ENCODE data around the gene P4HA1.
"Not testable (repeated sequence)": the region's sequence is repeated elsewhere in the genome, so short reads cannot be mapped to it uniquely, and the experiment has no call there.

P4HA1 gene

GRCh38 chr10:73058057-73058591, 38.5 kb downstream of the P4HA1 start:
- no peaks in the 10 kb centered on the region for H3K4me1 ChIP-seq (ENCODE audit: control insufficient read depth, insufficient read depth, low read length)
- no peak overlapping the region for H3K9ac ChIP-seq (ENCODE audit: low read length)
- H3K4me3 ChIP-seq (ENCODE audit: low read length) = no peak overlapping the region
- no peaks in the 10 kb centered on the region for H3K27me3 ChIP-seq (ENCODE audit: control insufficient read depth, insufficient read depth, low read length)
- H3K27ac ChIP-seq (ENCODE audit: low read depth, low read length) = no peak overlapping the region
- H3K36me3 ChIP-seq (ENCODE audit: control insufficient read depth, insufficient read depth, low read length) = peaks cover 5% of the 10 kb centered on the region

GRCh38 chr10:73054286-73054685, 42.4 kb downstream of the P4HA1 start:
- Histone ChIP-seq H3K4me3 (ENCODE audit: low read length) (no peak overlapping the region), H3K27ac (ENCODE audit: low read depth, low read length) (no peak overlapping the region), H3K4me1 (ENCODE audit: control insufficient read depth, insufficient read depth, low read length) (no peaks in the 10 kb centered on the region), H3K36me3 (ENCODE audit: control insufficient read depth, insufficient read depth, low read length) (peaks cover 5% of the 10 kb centered on the region), H3K27me3 (ENCODE audit: control insufficient read depth, insufficient read depth, low read length) (no peaks in the 10 kb centered on the region), H3K9ac (ENCODE audit: low read length) (no peak overlapping the region)

GRCh38 chr10:73053275-73053674, 43.4 kb downstream of the P4HA1 start:
- Histone ChIP-seq H3K4me1 (ENCODE audit: control insufficient read depth, insufficient read depth, low read length) (no peaks in the 10 kb centered on the region), H3K27me3 (ENCODE audit: control insufficient read depth, insufficient read depth, low read length) (no peaks in the 10 kb centered on the region), H3K36me3 (ENCODE audit: control insufficient read depth, insufficient read depth, low read length) (peaks cover 5% of the 10 kb centered on the region)

GRCh38 chr10:73044378-73045285, 52.0 kb downstream of the P4HA1 start:
- no peaks in the 10 kb centered on the region for H3K36me3 ChIP-seq (ENCODE audit: control insufficient read depth, insufficient read depth, low read length)
- H3K27ac ChIP-seq (ENCODE audit: low read depth, low read length) = no peak overlapping the region
- H3K9ac ChIP-seq (ENCODE audit: low read length) = no peak overlapping the region

More at GRCh38 chr10:73053275-73053674, 43.4 kb downstream of the P4HA1 start:
- Histone ChIP-seq H3K27ac (ENCODE audit: low read depth, low read length) (no peak overlapping the region), H3K9ac (ENCODE audit: low read length) (no peak overlapping the region), H3K4me3 (ENCODE audit: low read length) (no peak overlapping the region)

GRCh38 chr10:73043766-73044377, 52.8 kb downstream of the P4HA1 start:
- H3K27ac ChIP-seq (ENCODE audit: low read depth, low read length) = no peak overlapping the region
- H3K4me1 ChIP-seq (ENCODE audit: control insufficient read depth, insufficient read depth, low read length) = no peaks in the 10 kb centered on the region
- no peaks in the 10 kb centered on the region for H3K27me3 ChIP-seq (ENCODE audit: control insufficient read depth, insufficient read depth, low read length)
- no peak overlapping the region for H3K4me3 ChIP-seq (ENCODE audit: low read length)
- no peaks in the 10 kb centered on the region for H3K36me3 ChIP-seq (ENCODE audit: control insufficient read depth, insufficient read depth, low read length)
- H3K9ac ChIP-seq (ENCODE audit: low read length) = no peak overlapping the region

More at GRCh38 chr10:73044378-73045285, 52.0 kb downstream of the P4HA1 start:
- Histone ChIP-seq H3K27me3 (ENCODE audit: control insufficient read depth, insufficient read depth, low read length) (no peaks in the 10 kb centered on the region), H3K4me1 (ENCODE audit: control insufficient read depth, insufficient read depth, low read length) (no peaks in the 10 kb centered on the region), H3K4me3 (ENCODE audit: low read length) (no peak overlapping the region)

GRCh38 chr10:73043319-73043718, 53.3 kb downstream of the P4HA1 start:
- no peaks in the 10 kb centered on the region for H3K27me3 ChIP-seq (ENCODE audit: control insufficient read depth, insufficient read depth, low read length)
- no peak overlapping the region for H3K4me3 ChIP-seq (ENCODE audit: low read length)
- H3K27ac ChIP-seq (ENCODE audit: low read depth, low read length) = no peak overlapping the region
- no peaks in the 10 kb centered on the region for H3K36me3 ChIP-seq (ENCODE audit: control insufficient read depth, insufficient read depth, low read length)
- H3K4me1 ChIP-seq (ENCODE audit: control insufficient read depth, insufficient read depth, low read length) = no peaks in the 10 kb centered on the region
- no peak overlapping the region for H3K9ac ChIP-seq (ENCODE audit: low read length)

- Histone ChIP-seq H3K27ac (ENCODE audit: low read depth, low read length) (no peak overlapping the region), H3K4me3 (ENCODE audit: low read length) (no peak overlapping the region), H3K4me1 (ENCODE audit: control insufficient read depth, insufficient read depth, low read length) (no peaks in the 10 kb centered on the region), H3K36me3 (ENCODE audit: control insufficient read depth, insufficient read depth, low read length) (no peaks in the 10 kb centered on the region), H3K27me3 (ENCODE audit: control insufficient read depth, insufficient read depth, low read length) (no peaks in the 10 kb centered on the region), H3K9ac (ENCODE audit: low read length) (no peak overlapping the region)
Observed at GRCh38 chr10:73042130-73042529, 54.5 kb downstream of the P4HA1 start.

- H3K36me3 ChIP-seq (ENCODE audit: control insufficient read depth, insufficient read depth, low read length) = no peaks in the 10 kb centered on the region
- no peak overlapping the region for H3K27ac ChIP-seq (ENCODE audit: low read depth, low read length)
- no peaks in the 10 kb centered on the region for H3K27me3 ChIP-seq (ENCODE audit: control insufficient read depth, insufficient read depth, low read length)
- H3K4me3 ChIP-seq (ENCODE audit: low read length) = no peak overlapping the region
- no peak overlapping the region for H3K9ac ChIP-seq (ENCODE audit: low read length)
- H3K4me1 ChIP-seq (ENCODE audit: control insufficient read depth, insufficient read depth, low read length) = no peaks in the 10 kb centered on the region
Observed at GRCh38 chr10:73039635-73040034, 57.0 kb downstream of the P4HA1 start.

GRCh38 chr10:73036285-73036684, 60.4 kb downstream of the P4HA1 start:
- H3K4me3 ChIP-seq (ENCODE audit: low read length); H3K4me1 ChIP-seq (ENCODE audit: control insufficient read depth, insufficient read depth, low read length); H3K9ac ChIP-seq (ENCODE audit: low read length); H3K27ac ChIP-seq (ENCODE audit: low read depth, low read length); H3K27me3 ChIP-seq (ENCODE audit: control insufficient read depth, insufficient read depth, low read length); H3K36me3 ChIP-seq (ENCODE audit: control insufficient read depth, insufficient read depth, low read length): not testable (repeated sequence)

GRCh38 chr10:73032536-73032935, 64.1 kb downstream of the P4HA1 start:
- Histone ChIP-seq H3K36me3 (ENCODE audit: control insufficient read depth, insufficient read depth, low read length) (peaks cover 2% of the 10 kb centered on the region), H3K27me3 (ENCODE audit: control insufficient read depth, insufficient read depth, low read length) (no peaks in the 10 kb centered on the region), H3K4me1 (ENCODE audit: control insufficient read depth, insufficient read depth, low read length) (no peaks in the 10 kb centered on the region), H3K27ac (ENCODE audit: low read depth, low read length) (no peak overlapping the region), H3K4me3 (ENCODE audit: low read length) (no peak overlapping the region), H3K9ac (ENCODE audit: low read length) (no peak overlapping the region)

- not testable (repeated sequence) for H3K36me3 ChIP-seq (ENCODE audit: control insufficient read depth, insufficient read depth, low read length)
Observed at GRCh38 chr10:73026623-73027022, 70.0 kb downstream of the P4HA1 start.

GRCh38 chr10:73023455-73024070, 73.1 kb downstream of the P4HA1 start:
- not testable (repeated sequence) for H3K4me3 ChIP-seq (ENCODE audit: low read length); H3K27me3 ChIP-seq (ENCODE audit: control insufficient read depth, insufficient read depth, low read length); H3K9ac ChIP-seq (ENCODE audit: low read length); H3K36me3 ChIP-seq (ENCODE audit: control insufficient read depth, insufficient read depth, low read length); H3K27ac ChIP-seq (ENCODE audit: low read depth, low read length); H3K4me1 ChIP-seq (ENCODE audit: control insufficient read depth, insufficient read depth, low read length)

More at GRCh38 chr10:73026623-73027022, 70.0 kb downstream of the P4HA1 start:
- H3K4me1 ChIP-seq (ENCODE audit: control insufficient read depth, insufficient read depth, low read length); H3K9ac ChIP-seq (ENCODE audit: low read length); H3K27me3 ChIP-seq (ENCODE audit: control insufficient read depth, insufficient read depth, low read length); H3K27ac ChIP-seq (ENCODE audit: low read depth, low read length); H3K4me3 ChIP-seq (ENCODE audit: low read length): not testable (repeated sequence)

Data from rectal smooth muscle tissue (tissue), 1 donor.